Right lobe of liver (tissue), 4 donors: ENCODE measurements around the gene LENEP.

ENCODE experiments used
- CTCF ChIP-seq, 4 donors: fragments of 200-600 bp in 3 of 4; fragments of 450-650 bp in 1 of 4; IDR thresholded peaks; one replicate each; pipeline versions ENCODE4 v1.5.1 to v1.8.0; 2016 to 2022; ENCODE audit warnings: antibody characterized with exemption in 4 of 4, mild to moderate bottlenecking in 2 of 4
- POLR2A ChIP-seq: fragments of 450-650 bp; IDR thresholded peaks from one replicate; pipeline ENCODE4 v1.6.1; 2017; ENCODE audit warnings: antibody characterized with exemption, mild to moderate bottlenecking
- donor health status: DM: no; HTN: no; CAD: no.
- donor health status: DM: no; HTN: no; CAD: no.
- donor health status: DM: no; HTN: yes; CAD: no.

- TF ChIP-seq CTCF (IDR thresholded peaks at IDR 0.05) (no peak), POLR2A (no peak)
Measured at GRCh38 chr1:154945962-154946850, 47.2 kb upstream of the LENEP start.
